GM19035 (cell line): ENCODE measurements around the gene ABHD16B.

Experiments used
- ATAC-seq: cut with Tn5 transposase; IDR thresholded peaks from one replicate; pipeline ENCODE4 v1.9.1; 2021; ENCODE audit not compliant: unreplicated experiment

ABHD16B gene

GRCh38 chr20:63861365-63861934, at the start of gene ABHD16B:
Gene ABHD16B, plus strand, starts transcription at chr20:63861498. Its CDS starts 43 bp downstream, at chr20:63861541.
- ATAC-seq = no peak

- no peak for ATAC-seq
Measured at GRCh38 chr20:63814891-63815614, 46.2 kb upstream of the ABHD16B start.

DNA sequence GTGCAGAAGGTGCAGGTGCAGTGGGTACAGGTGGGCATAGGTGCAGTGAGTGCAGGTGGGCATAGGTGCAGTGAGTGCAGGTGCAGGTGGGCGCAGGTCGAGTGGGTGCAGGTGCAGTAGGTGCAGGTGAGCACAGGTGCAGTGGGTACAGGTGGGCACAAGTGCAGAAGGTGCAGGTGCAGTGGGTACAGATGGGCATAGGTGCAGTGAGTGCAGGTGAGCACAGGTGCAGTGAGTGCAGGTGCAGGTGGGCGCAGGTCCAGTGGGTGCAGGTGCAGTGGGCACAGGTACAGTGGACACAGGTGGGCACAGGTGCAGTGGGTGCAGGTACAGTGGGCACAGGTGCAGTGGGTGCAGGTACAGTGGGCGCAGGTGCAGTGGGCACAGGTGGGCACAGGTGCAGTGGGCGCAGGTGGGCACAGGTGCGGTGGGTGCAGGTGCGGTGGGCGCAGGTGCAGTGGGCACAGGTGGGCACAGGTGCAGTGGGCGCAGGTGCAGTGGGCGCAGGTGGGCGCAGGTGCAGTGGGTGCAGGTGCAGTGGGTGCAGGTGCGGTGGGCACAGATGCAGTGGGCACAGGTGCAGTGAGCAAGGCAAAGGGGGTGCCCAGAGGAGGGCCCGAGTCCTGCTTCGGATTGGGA, 45.6 kb upstream of the ABHD16B start:
- ATAC-seq = no peak

DNA sequence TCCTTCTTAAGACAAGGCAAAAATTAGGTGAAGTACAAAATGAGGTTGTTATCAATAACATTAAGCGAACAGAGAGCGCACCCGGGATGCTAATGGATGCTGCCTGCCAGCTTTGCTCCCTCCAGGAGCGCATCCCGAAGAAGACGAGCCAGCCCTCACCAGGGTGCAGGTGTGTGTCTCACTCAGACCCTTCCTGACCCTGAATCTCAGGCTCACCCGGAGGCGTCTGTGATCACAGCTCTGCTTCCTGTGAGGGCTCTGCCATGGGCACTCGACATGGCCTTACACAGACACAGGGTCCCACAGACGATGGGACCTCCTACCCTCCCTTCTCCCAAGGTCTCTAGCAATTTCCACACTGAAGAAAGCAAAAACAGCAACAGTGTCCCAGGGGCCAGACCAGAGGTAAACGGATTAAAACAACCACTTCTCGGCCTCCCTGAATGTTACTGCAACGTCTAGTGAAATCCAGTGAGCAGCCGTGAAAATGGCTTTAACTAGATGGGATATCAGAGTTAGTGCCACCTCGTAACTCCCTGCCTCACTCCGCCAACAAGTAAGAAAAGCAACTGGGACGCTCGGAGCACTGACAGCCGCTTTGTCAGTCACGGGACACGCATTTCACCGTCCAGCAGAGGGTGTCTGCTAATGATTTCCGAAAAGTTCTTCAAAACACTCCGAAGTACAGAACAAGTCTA, 41.9 kb upstream of the ABHD16B start:
- no peak for ATAC-seq

DNA sequence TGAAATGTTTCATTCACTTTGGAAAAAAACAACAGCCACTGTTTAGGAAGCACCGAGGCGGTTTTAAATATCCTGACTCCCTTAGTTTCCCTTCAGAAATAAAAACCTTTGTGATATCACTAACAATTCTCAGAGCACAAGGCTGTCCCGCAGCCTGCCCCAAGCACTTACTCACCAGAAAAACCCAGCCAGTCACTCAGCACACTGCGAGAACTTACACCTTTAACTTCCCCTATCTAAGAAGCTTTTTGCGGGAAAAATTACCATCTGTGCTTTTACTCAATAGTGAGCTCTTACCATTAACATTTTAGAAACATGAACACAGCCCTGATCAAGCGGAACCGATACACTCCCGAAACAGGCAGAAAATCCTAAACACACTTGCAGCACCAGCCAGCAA, 39.5 kb upstream of the ABHD16B start:
- ATAC-seq = no peak

GRCh38 chr20:63822276-63822696, 39.0 kb upstream of the ABHD16B start:
- no peak for ATAC-seq

GRCh38 chr20:63823691-63824311, 37.5 kb upstream of the ABHD16B start:
- ATAC-seq = no peak

GRCh38 chr20:63825331-63826118, 35.8 kb upstream of the ABHD16B start:
- no peak for ATAC-seq

DNA sequence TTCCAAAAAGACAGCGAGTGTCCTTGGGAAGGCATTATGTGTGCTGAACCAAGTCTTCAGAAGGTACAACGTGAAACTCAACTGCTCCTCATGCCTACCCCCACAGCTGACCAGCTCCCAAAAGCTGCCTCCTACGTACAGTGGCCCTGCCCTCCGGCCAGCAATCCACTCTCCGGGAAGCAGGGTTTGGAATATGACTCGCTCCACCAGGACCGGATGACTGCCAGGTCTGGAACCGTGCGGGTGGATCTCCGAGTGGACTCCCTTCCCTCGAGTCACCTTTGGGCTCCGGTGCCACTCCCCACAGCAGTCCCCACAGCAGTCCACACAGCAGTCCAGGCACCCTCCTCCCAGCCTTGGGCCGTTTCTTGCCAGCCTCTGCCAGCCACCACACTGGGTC, 34.5 kb upstream of the ABHD16B start:
- no peak for ATAC-seq

- ATAC-seq = no peak
Measured at GRCh38 chr20:63828124-63828523, 33.2 kb upstream of the ABHD16B start.

DNA sequence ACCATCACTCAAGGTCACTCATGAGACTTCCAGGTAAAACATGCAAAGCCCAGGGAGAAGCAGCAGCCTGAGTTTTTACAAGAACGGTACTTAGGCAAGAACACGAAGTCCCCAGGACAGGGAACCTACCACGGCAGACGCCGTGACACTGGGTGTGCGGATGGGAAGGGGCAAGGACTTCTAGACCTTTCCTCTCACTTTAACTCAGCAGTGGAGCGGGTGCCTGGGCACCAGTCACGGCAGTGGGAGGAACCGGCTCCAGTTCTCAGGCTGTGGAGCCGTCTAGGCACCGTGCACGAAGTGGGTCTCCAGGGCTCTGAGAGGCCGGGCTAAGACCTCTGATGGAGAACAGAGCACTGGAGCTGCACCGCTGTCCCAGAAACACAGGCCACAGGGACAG, 32.8 kb upstream of the ABHD16B start:
- ATAC-seq = no peak

GRCh38 chr20:63828951-63829350, 32.3 kb upstream of the ABHD16B start:
- ATAC-seq = no peak

DNA sequence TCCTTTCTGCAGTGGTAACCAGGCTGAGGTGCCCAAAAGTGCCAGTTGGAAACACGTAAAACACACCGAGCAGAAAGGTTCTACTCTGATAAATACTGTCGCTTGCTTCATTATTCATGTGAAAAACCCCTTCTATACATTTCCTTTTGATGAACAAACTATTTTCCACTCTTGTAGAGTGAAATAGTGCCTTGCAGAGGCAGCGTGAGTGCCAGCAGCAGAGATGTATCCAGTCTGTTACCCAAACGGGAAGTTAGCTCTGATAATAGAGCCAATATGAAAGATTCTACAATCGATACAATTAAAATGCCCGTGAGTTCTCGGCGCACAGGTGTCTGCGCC, 31.7 kb upstream of the ABHD16B start:
- ATAC-seq = no peak

- ATAC-seq = no peak
Measured at GRCh38 chr20:63829945-63830835, 31.1 kb upstream of the ABHD16B start.

GRCh38 chr20:63830841-63831588, 30.3 kb upstream of the ABHD16B start, which contains the start of gene ZBTB46:
Gene ZBTB46, minus strand, starts transcription at chr20:63831264. Its CDS starts 40,507 bp downstream, at chr20:63790757.
- peak; percentile 58 for ATAC-seq

- ATAC-seq = no peak
Measured at GRCh38 chr20:63831646-63831992, 29.7 kb upstream of the ABHD16B start.

- ATAC-seq = no peak
Measured at GRCh38 chr20:63831993-63832686, 29.2 kb upstream of the ABHD16B start.

DNA sequence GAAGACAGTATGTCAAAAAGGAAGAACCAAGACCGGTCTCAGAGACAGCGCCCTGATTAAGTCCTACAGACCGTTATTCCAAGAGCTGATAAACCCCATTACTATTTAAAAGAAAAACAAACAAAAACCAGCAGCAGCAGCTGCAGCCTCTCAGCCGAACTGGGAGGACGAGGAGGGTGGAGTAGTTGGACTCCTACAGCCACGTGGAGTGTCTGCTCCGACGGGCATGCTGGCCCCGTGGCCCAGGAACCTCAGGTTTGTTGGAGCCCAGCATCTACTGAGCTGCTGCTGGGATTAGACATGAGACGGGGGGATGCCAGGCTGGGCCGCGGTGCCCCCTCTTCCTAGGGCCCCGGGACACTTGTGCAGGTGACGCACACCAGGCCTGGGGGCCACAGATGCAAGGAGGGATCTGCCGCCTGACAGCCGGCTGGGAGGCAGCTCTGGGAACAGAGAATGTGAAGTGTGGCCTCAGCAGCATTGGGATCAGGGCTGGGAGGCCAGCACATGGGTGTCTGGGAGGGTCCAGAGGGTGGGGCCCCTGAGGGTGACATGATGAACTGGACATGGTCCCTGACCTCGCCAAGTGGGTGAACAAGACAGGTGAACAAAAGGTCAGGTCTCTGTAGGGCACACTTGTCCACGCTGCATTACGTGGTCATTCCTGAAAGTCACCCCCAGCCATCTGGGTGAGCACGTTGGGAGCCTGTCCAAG, 27.4 kb upstream of the ABHD16B start:
- ATAC-seq = no peak
